T-helper 1 cell (primary cell): ENCODE measurements around the gene CTSO.
"Not testable (repeated sequence)": the region's sequence is repeated elsewhere in the genome, so short reads cannot be mapped to it uniquely, and the experiment has no call there.

Experiments
- DNase-seq, 5 donors: peaks; one replicate each; pipeline ENCODE4 v3.0.0-alpha.2; 2012 to 2020

Gene CTSO

GRCh38 chr4:155904331-155904730, 49.3 kb downstream of the CTSO start:
- no peak for DNase-seq

DNA sequence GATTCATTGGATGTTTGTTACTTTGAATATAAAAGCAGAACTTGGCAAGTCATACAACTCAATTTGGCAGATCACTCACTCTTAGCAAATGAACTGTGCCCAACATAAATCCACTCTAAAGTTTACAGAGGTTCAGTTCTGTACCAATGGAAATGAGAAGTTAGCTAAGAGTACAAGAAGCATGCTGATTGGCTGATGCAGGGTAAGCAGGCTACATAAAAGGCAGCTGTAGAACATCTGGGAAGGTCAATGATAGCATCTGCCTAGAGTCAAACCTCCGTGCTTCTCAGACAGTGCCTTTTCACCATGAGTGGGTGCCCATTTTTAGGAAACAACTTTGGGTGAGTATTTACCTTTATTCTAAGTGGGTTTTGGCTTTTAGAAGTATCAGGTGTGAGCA, 50.2 kb downstream of the CTSO start, which contains the start of gene TDO2:
Gene TDO2, plus strand, starts transcription at position 244 of the 400 bp plus-strand sequence. Its CDS starts 63 bp downstream, at position 307.
- no peak for DNase-seq

DNA sequence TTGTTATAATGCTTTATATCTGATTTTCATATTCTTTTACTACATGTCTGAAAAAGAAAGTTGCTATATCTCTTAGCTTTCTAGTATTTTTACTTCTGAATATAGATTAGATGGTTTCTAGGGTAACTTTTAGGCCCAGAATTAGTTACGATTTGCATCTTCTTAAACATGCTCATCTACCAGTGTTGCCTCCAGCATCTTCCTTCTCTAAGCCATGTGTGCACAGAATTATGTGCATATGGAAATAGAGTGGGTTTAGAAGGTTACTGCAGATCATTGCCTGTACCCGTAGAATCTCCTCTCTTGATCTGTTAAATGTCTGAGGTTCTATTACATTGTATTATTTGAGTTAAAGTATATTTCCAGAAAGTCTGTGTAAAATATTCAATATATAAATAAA, 52.7 kb downstream of the CTSO start:
- no peak for DNase-seq

GRCh38 chr4:155900381-155900780, 53.3 kb downstream of the CTSO start:
- DNase-seq, result no peak

GRCh38 chr4:155899891-155900290, 53.8 kb downstream of the CTSO start:
- DNase-seq, result no peak

DNA sequence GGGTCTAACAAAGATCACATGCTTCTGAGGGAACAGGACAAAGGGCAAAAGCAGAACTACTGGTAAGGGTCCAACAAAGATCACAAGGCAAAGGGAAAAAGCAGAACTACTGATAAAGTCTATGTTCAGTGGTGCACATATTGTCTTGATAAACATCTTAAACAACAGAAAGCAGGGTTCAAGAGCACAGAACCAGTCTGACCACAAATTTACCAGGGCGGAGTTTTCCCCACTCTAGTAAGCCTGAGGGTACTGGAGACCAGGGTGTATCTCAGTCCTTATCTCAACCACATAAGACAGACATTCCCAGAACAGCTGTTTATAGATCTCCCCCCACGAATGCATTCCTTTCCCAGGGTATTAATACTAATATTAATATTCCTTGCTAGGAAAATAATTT, 55.3 kb downstream of the CTSO start:
- not testable (repeated sequence) for DNase-seq

GRCh38 chr4:155891058-155891457, 62.6 kb downstream of the CTSO start:
- no peak for DNase-seq

- DNase-seq, result no peak
These were observed 63.7 kb downstream of the CTSO start for GRCh38 chr4:155889946-155890345.

GRCh38 chr4:155889031-155889793, 64.5 kb downstream of the CTSO start:
- no peak for DNase-seq

DNA sequence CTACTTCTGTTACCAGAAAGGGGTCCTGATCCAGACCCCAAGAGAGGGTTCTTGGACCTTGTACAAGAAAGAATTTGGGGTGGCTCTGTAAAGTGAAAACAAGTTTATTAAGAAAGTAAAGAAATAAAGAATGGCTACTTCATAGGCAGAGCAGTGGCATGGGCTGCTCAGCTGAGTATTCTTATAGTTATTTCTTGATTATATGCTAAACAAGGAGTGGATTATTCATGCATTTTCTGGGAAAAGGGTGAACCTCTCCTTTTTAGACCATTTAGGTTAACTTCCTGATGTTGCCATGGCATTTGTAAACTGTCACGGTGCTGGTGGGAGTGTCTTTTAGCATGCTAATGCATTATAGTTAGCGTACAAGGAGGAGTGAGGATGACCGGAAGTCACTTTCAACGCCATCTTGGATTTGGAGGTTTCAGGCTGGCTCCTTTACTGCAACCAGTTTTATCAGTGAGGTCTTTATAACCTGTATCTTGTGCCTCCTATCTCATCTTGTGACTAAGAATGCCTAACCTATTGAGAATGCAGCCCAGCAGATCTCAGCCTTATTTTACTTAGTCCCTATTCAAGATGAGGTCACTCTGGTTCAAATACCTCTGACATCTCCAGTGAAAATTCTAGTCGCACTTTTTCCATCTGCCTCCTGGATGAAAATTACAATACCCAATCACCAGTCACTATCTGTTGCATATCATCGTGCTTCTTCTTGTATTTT, 65.7 kb downstream of the CTSO start:
- DNase-seq, result no peak

GRCh38 chr4:155887045-155887444, 66.6 kb downstream of the CTSO start:
- no peak for DNase-seq

DNA sequence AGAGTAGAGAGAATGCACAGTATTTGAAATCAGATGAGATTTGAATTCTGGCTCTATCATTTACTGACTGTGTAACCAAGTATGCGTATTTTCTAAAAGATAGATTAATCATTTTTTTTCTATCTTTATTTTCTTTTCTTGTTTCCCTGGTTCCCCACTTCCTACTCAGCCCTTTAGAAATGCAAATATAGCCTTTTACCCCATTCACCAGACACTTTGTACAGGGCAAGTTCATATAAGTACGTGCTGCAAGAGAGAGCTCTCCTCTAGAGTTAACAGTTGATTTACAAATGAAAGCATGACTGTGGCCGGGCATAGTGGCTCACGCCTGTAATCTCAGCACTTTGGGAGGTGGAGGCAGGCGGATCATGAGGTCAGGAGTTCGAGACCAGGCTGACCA, 68.0 kb downstream of the CTSO start:
- DNase-seq, result no peak

DNA sequence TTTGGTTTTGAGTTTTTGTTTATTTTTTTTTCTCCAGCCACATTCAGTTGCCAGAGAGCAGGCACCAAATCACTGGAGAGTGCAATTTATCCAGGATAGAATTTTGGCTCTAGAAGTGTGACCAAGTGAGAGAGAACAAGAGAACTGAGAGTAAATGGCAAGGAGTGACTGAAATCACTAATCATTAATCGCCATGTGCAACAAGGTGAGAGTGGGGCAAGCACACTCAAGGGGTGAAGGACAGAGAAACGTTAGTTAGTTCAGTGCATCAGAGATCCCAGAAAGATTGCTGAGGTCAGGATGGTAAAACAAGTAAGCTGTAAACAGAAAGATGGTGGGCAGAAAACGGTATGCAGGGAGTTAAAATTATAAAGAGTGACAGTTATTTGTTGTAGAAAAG, 69.8 kb downstream of the CTSO start:
- no peak for DNase-seq

DNA sequence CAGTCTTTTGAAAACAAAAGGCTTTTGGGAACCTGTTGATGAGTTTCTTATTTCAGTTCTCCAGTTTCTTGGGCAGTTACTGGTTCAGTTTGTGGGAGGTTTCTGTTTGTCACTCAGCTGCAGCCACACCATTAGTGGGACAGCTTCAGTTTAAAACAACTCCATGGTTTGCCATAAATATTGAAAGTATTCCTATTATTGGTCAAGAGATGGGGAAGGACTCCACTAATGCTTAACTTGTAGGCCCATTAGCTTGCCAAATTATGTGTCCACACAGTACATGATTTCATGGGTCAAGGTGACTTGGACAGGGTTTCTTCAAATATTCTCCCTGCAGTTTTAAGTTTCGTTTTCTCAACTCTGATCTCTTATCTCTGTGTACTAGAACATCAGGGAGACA, 72.1 kb downstream of the CTSO start:
- DNase-seq, result no peak

GRCh38 chr4:155879767-155880166, 73.9 kb downstream of the CTSO start:
- DNase-seq, result no peak

DNA sequence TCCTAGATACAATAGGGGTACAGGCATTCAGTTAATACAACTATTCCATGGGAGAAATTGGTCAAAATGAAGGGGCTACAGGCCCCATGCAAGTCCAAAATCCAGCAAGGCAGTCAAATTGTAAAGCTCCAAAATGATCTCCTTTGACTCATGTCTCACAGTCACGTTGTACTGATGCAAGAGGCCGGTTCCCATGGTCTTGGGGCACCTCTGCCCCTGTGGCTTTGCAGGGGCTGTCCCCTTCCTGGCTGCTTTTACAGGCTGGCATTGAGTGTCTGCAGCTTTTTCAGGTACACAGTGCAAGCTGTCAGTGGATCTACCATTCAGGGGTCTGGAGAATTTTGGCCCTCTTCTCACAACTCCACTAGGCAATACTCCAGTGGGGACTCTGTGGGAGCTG, 75.1 kb downstream of the CTSO start:
- DNase-seq, result no peak

DNA sequence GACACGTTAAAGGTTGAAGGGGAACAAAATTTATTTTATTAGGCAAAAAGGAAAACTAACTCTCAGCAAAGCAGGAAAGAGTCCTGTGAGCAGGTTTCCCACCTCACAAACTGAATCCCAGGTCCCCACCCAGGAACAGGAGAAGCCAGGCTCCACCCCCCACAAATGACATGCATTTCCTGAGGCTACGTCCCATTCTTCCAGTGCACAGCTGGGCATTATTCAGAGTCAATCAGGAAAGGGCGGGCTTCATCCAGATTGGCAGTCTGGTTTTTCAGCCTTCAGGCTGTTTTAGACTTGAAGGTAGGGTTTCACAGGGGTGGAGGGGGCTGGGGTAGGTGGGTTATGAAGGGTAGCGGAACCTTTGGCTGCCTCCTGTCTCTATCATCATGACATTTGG, 75.7 kb downstream of the CTSO start:
- DNase-seq, result no peak

DNA sequence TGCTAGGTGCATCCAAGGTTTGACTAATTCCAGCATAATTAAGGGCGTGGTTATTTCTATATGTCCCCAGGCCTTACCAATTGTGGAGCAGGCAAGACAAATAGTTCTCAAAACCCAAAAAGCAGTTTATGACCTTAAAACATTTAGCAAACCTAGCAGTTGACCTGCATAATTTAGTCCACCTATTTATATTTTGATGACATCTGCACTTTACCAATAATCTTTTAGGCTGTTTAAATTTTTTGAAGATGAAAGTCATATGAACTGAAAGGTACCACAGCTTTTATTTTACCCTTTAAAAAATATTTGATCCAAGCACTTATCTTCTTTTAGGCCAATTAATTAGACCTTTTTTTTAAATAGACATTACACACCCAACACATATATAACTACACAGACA, 77.8 kb downstream of the CTSO start:
- DNase-seq, result no peak
